ENCODE data around the gene NGB.

Gene NGB

DNA sequence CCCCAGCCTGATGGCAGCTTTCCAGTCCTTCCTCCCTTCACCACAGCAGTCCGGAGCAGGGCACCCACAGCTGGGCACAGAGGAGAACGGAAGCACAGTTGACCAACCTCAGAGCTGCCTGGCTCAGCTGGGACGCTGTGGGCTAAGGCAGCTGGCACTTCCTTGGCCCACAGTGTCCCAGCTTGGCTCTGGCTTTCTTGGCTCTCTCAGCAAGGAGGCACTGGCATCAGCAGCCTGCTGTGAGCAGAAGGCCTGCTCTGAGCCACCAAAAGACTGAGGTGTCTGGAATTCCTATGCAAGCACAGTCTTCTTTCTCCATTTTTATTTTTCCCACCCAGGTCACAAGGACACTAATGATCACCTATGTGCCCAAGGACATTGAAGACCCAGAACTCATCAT lies 32.6 kb downstream of the NGB start:
- ChIA-PET POLR2A (ENCODE audit: low non-redundant PET) (no interaction called here), CTCF (no interaction called here)
- TF ChIP-seq, protein P1, sequence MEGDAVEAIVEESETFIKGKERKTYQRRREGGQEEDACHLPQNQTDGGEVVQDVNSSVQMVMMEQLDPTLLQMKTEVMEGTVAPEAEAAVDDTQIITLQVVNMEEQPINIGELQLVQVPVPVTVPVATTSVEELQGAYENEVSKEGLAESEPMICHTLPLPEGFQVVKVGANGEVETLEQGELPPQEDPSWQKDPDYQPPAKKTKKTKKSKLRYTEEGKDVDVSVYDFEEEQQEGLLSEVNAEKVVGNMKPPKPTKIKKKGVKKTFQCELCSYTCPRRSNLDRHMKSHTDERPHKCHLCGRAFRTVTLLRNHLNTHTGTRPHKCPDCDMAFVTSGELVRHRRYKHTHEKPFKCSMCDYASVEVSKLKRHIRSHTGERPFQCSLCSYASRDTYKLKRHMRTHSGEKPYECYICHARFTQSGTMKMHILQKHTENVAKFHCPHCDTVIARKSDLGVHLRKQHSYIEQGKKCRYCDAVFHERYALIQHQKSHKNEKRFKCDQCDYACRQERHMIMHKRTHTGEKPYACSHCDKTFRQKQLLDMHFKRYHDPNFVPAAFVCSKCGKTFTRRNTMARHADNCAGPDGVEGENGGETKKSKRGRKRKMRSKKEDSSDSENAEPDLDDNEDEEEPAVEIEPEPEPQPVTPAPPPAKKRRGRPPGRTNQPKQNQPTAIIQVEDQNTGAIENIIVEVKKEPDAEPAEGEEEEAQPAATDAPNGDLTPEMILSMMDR (conservative IDR thresholded peaks at IDR 0.05; ENCODE audit: low read depth): no peak
- DNase-seq (ENCODE audit: low spot score): no peak
- no peak overlapping the region for H3K27ac ChIP-seq

DNA sequence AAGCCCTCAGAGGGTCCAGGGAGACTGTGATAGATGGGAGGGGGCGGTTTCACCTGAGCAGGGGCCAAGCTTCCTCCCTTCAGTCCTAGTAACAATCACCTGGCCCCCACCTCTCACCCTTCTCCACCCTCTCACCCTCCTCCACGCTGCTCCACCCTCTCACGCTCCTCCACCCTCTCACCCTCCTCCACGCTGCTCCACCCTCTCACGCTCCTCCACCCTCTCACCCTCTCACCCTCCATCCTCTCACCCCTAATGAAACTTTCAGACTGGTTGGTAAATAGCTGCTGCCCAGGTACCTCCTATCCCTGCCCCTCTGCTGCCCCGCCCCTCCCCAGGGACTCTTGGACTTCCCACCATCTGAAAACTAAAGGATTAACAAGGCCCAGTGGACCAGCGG lies 34.2 kb downstream of the NGB start:
- TF ChIP-seq, protein P1 (conservative IDR thresholded peaks at IDR 0.05; ENCODE audit: low read depth): no peak
- no peak for DNase-seq (ENCODE audit: low spot score)
- no peak overlapping the region for H3K27ac ChIP-seq
- POLR2A ChIA-PET (ENCODE audit: low non-redundant PET): no interaction called here
- CTCF ChIA-PET: interaction anchor here (0.6 kb wide), 1 partner anchor 85 kb away, joined by 4 read pairs; no protein-coding TSS in a partner anchor

DNA sequence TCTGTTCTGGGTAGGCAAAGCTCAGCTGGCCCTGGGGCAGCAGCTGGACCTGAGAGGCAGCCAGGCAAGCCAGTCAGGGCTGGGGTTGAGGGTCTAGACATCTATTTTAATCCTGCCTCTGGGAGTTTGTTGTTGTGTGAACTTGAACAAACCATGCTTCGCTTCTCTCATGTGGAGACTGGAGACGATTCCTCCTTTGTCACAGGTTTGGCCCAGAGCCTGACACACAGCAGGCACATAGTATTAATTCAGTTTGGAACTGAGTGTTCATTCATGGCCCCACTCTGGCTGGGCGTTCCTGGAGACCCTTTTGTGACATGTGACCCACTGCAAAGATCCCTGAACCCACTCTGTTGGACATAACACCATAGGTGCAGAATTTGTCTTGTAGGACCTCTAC lies 39.3 kb downstream of the NGB start:
- ChIA-PET POLR2A (ENCODE audit: low non-redundant PET) (no interaction called here), CTCF (interaction anchor here (0.7 kb wide), 1 partner anchor 43 kb away, joined by 4 read pairs; no protein-coding TSS in a partner anchor)
- no peak for DNase-seq (ENCODE audit: low spot score)
- H3K27ac ChIP-seq: no peak overlapping the region
- TF ChIP-seq, protein P1 (conservative IDR thresholded peaks at IDR 0.05; ENCODE audit: low read depth): no peak

DNA sequence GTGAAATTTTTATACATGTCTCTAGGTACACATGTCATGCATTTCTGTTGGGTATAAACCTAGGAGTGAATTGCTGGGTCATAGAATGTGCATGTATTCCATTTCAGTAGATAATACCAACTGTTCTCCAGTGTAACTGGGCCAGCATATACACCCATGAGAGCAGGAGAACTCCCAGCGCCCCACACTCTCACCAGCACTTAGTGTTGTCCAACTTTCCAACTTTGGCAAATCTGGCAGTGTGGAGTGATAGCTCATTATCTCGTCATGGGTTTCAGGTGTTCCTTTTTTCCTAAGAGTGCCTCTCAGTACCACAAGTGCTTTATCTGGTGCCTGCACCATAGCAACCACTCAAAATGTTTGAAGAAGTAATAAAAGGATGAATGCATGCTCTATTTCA lies 40.1 kb downstream of the NGB start:
- no peak for DNase-seq (ENCODE audit: low spot score)
- TF ChIP-seq, protein P1 (conservative IDR thresholded peaks at IDR 0.05; ENCODE audit: low read depth): no peak
- CTCF ChIA-PET: no interaction called here
- POLR2A ChIA-PET (ENCODE audit: low non-redundant PET): no interaction called here
- H3K27ac ChIP-seq: no peak overlapping the region

DNA sequence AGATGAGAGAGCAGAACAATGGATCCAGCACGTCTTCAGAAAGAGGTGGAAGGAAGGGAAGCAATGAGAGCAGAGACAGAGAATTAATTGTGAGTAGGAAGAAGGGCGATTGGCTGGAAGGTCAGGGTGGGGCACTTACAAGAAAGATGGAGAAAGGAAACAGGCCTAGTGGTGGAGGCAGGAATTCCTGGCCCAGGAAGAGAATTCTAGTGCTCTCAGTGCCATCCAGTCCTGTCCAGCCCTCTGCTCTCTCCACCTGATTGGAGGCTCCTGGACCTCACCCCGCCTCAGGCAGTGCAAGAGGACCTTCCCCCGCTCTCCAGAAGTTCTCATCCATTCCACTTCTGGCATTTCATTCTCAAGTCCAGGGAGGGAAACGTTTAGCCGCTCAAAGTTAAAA lies 43.0 kb downstream of the NGB start:
- POLR2A ChIA-PET (ENCODE audit: low non-redundant PET): no interaction called here
- DNase-seq (ENCODE audit: low spot score): no peak
- CTCF ChIA-PET: no interaction called here
- TF ChIP-seq, protein P1 (conservative IDR thresholded peaks at IDR 0.05; ENCODE audit: low read depth): no peak
- no peak overlapping the region for H3K27ac ChIP-seq

DNA sequence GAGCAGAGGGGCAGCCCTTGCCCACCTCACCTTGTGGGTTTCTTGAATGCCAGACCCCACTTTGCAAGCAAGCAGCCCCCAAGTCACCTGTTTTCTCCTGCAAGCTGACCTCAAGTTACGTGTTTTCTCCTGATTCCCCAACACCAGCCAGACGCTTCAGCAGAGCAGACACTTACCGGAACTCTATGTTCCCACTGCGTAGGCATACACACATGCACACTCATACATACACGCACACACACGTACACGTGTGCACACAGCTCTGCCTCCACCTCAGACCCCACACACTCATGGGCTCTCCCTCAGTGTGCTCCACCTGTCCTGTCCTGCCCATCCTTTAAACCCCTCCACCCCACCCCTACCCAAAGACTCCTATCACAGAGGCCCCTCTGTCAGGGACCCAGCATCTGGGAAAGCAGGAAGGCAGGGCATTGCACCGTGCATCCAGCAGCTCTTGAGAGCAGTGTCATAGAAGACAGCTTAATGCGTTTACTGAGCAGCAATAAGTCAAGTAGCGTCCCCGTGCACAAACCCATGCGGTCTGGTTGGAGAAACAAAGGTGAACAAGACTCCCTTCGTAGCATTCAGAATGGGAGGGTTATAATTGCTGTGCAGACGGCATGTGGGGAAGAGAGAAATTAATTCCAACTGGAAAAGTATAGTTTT lies 45.0 kb downstream of the NGB start:
- CTCF ChIA-PET: no interaction called here
- DNase-seq (ENCODE audit: low spot score): no peak
- TF ChIP-seq, protein P1 (conservative IDR thresholded peaks at IDR 0.05; ENCODE audit: low read depth): no peak
- no peak overlapping the region for H3K27ac ChIP-seq
- POLR2A ChIA-PET (ENCODE audit: low non-redundant PET): no interaction called here
